ENCODE measurements around the gene SUFU.

Gene SUFU

GRCh38 chr10:102597131-102597991, 93.6 kb downstream of the SUFU start:
- DNase-seq (ENCODE audit: low spot score) = peak; percentile 30

- DNase-seq (ENCODE audit: low spot score) = no peak
Observed at GRCh38 chr10:102598243-102598642, 94.5 kb downstream of the SUFU start.

DNA sequence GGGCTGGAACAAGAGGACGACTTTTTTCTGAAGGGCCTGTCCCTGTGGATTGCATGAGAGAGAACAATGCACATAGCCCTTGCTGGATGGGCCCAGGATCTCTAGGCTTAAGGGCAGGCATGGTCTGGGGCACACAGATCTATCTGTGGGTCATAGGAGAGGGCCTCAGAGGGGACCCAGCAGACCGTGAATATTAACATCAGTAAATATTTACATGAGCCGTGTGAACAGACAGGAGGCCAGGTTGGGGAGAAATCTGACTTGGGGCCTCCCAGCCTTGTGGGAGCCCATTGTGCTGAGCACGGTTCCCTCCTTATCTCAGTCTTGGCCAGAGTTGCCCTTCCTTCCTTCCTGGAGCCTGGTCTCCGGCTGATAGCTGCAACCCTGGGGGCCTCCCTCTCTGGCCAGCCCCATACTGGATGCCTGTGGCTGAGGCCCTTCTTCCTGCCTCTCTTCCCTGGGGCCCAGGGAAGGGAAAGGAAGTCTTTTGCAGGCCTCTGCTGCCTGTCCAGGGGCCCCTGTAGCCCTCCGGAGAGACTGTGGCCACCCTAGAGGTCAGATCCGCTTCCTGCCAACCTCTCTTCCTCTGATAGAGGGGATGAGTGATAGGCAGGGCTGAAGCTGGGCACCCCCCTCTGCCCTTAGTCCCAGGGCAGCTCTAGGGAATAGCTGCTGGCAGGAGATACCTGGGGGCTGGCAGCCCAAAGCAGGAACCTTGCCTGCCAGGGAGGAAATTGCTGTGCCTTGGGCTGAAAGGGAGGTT, 96.0 kb downstream of the SUFU start:
- no peak for DNase-seq (ENCODE audit: low spot score)

GRCh38 chr10:102600816-102601215, 97.0 kb downstream of the SUFU start:
- no peak for DNase-seq (ENCODE audit: low spot score)

- DNase-seq (ENCODE audit: low spot score) = no peak
Observed at GRCh38 chr10:102601639-102602038, 97.9 kb downstream of the SUFU start.

DNA sequence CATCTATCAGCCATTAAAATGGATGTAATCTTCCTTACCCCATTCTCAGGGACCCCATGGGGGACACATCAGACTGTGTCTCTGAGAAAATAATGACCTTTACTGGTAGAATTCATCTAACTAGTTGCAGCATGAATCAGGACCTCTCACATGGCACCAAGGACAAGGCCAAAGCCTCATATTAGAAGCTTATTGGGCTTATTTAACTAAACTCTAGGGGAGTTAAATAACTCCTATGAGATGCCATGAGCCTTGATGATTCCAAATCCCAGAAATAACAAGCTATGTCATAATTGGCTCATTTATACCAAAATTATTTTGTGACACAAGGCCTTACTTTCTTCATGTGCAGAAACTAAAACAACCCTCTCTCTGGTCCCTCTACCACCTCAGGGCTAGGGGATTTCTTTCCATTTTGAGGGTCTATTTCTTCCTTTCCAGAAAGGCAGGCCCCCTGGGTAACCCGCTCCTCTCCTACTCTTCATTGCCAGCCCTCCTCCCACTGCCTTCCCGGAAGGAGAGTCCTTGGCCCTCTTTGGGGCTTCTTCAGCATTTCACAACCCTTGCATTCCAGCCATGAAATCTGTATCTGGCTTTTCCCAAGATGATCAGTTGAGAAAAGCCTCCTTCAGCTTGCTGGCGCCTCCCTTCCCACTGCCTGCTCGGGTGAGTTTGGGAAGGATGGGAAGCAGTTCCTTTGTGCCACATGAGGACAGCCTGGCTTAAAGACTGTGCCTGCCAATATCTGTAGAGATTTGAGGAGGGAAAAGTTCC, 98.7 kb downstream of the SUFU start:
- DNase-seq (ENCODE audit: low spot score) = peak; percentile 90

DNA sequence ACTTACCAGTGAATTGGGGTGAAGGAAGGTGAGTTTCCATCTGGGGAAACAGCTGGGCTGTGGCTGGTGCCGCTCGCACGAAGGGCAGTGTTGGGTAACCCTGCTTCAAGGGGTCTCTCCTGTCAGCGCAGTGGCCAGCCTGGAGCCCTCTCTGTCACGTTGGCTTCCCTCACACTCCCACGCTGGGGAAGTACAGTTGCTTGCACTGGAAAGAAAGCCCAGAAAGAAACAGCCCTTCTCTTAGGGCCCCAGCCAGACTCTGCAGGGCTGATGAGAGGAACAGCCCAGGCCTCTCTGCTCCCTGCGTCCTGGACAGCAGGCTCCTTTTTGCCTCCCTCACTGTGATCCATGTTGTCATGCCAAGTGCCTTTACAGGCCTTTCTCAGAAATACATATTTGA, 100.2 kb downstream of the SUFU start:
- DNase-seq (ENCODE audit: low spot score) = no peak

- peak; percentile 56 for DNase-seq (ENCODE audit: low spot score)
Observed at GRCh38 chr10:102604439-102604841, 100.7 kb downstream of the SUFU start.

DNA sequence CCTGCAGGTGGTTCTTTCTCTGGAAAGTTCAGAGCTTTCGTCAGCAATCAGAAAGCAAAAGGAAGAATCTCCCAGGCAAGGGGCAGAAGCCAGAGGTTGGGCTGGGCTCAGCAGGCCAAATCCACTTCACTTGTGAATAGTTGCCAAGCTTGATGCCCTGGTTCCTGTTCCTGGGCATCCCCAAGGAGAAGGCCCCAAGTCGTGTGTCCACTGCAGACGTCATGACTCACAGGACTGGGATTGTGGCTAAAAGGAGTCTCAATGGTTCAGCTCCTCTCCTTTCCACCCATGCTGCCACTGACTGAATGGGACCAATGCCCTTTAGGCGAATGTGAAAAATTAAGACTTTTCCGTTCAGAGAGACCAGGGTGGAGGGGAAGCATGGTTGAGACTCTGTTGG, 101.9 kb downstream of the SUFU start:
- peak; percentile 51 for DNase-seq (ENCODE audit: low spot score)

DNA sequence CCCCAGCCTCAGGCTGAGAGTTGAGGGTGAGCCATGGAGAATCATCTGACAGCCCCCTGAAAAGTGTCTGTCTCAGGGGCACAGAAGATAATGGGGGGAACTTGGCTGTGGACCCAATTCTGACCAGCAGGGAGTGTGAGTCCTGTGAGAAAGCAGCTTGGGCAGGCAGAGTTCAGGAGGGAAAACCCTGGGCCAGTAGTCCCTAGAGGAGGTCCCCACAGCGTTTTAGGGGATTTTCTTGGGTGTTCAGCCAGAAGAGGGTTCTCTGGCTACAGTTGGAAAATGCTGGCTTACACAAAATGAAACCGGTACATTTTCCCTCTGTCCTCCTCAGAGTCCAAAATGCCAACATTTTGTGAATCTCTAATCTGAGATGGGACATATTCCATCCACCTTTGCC, 104.7 kb downstream of the SUFU start:
- DNase-seq (ENCODE audit: low spot score) = no peak

GRCh38 chr10:102610441-102610887, 106.7 kb downstream of the SUFU start:
- DNase-seq (ENCODE audit: low spot score) = no peak

DNA sequence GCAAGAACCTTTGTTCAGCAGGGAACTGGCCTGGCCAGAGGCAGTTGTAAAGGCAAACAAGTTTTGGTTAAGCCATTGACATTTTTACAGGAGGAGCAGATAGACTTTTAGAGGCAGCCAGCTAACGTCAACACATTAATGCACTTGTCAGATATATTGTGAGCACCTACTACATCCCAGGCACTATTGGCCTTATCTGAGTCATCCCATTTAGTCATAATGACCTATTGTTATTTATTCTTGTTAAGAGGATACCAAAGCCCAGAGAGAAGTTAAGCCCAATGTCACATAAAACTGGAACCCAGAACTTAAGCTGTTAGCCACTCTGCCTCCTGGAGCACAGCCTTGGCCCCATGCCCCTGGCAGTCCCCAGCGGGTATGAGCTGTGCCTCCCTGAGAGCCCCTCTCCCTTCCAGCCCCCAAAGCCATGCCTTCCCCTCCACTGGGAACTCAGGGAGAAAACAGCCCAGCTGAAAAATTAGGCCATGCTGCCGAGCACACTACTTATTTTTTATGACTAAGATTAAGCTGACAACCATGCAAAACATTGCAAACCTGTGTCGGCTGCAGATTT, 107.8 kb downstream of the SUFU start:
- DNase-seq (ENCODE audit: low spot score) = no peak

DNA sequence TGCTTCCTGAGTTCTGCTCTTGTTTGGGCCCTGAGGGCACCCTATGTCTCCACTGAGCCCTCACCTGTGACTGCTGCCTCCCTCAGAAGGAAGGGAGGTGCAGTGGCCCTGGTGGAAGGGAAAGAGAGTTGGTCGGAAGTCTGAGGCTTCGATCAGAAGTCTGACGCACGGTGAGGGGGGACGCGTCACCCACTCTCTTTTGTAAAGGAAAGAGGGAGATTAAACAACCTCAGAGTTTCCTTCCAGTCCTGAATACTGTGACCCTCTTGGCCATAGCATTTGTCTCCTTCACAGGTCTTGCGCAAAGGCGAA, 109.1 kb downstream of the SUFU start:
- no peak for DNase-seq (ENCODE audit: low spot score)

- no peak for DNase-seq (ENCODE audit: low spot score)
Observed at GRCh38 chr10:102613286-102613685, 109.5 kb downstream of the SUFU start.

DNA sequence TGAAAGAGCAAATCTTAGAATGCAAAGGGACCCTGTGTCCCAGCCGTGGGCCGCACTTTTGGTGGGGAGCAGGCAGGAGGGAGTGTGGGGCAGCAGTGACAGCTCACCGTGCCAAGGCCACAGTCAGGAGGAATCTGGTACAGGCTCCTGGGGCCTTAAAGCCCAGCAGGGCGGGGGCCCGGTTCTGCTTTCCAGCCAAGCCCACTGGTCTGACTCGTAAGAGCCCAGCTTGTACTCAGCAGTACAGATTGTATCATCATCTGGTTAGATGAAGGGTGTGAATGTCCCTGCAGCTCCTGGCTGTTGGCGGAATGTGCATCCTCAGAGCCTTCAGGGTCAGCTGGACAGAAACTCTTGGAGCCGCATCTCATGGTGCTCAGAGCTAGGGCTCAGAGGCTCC, 110.0 kb downstream of the SUFU start:
- peak; percentile 34 for DNase-seq (ENCODE audit: low spot score)

DNA sequence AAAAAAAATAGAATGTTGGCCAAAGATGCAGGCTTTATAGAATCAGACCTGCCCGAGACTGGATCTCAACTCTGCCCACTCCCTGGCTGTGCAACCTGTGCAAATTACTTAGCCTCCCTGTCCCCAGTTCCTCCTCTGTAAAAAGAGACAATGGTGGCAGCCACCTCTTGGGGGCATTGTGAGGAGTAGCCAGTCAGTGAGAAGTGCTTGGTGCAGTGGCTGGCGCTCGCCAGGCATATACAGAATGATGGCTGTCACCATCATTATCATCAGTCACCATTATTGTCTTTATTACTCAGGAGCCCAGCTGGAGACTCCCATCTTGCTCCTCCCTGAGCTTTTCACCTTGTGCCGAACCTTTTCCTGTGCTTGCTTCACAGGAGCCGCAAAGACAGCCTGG, 111.1 kb downstream of the SUFU start:
- DNase-seq (ENCODE audit: low spot score) = no peak

- no peak for DNase-seq (ENCODE audit: low spot score)
Observed at GRCh38 chr10:102615361-102615760, 111.6 kb downstream of the SUFU start.

DNA sequence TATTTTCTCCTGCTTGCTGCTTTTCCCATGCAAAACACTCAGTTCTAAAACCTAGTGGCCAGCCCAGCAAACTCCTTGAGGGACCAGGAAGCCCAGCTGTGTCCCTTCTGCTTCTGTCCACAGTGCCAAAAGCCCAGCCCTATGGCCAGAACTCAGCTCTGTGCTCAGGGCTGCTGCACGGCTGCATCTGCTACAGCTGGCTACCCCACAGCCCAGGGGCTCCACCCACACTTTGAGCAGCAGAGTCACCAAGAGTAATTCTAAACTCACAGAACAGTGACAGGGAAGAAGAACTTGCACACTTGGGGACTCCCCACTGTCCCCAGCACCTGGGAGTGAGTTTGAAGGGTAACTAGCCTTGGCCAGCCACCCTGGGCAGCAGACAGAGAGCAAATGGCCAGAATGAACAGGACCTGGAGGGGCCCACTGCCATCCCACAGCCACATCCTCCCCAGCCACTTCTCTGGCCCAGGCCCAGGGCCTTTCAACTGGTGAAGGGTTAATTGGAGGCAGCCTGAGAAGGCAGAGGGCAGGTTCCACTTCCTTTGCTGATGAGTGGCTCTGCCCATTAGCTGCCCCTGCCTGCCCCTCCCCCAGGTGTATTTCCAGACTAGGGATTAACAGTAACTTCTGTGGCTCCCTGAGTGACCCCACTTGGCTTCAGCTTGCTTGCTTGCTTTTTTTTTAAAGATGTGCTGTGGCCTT, 112.4 kb downstream of the SUFU start:
- DNase-seq (ENCODE audit: low spot score) = peak; percentile 71

DNA sequence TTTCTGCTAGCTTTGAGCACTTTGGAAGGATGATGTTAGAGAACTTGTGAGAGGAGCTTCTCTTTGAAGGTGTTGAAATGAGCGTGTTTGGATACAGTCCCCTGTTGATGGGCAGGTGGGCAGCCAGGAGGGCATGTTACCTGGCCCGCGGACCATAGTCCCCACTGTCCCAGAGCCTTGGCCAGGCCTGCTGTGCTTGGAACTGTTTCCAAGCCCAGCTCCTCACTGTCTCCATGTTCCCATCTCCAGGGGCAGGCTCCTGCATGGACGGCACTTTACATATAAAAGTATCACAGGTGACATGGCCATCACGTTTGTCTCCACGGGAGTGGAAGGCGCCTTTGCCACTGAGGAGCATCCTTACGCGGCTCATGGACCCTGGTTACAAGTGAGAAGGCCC, 113.3 kb downstream of the SUFU start:
- no peak for DNase-seq (ENCODE audit: low spot score)

DNA sequence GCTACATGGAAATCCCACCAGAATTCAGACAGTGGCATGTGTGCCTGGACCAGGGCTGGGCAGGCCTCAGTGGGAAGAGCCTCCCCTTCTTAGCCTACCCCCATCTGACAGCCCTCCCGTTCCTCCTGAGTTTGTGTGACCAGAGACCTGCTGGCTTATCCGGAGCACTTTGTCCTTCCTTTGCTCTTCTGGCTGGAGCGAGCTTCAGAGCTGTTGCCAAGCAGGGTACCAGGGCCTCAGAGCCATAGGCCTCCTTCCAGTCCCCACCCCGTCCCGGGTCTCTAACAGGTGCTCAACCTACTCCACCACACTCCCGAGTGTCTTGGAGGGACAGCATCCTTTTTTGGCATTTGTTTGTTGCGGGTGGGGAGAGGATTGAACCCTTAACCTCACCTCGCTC, 114.0 kb downstream of the SUFU start:
- DNase-seq (ENCODE audit: low spot score) = no peak

GRCh38 chr10:102619281-102619981, 115.7 kb downstream of the SUFU start:
- DNase-seq (ENCODE audit: low spot score) = no peak

Measured in AG20443 (cell line).